Stimulated activated naive CD8-positive, alpha-beta T cell treated with anti-CD3 and anti-CD28 coated beads, Interleukin-15, Interleukin-2, amounts not matched to agents 100 ng/mL and 50 ng/mL, for 24 hours (primary cell): Measurements from ENCODE around the gene ANGEL2.
"Not testable (repeated sequence)": the region's sequence is repeated elsewhere in the genome, so short reads cannot be mapped to it uniquely, and the experiment has no call there.

ENCODE experiments used
- H3K27ac Mint-ChIP-seq: one replicate; pipeline ENCODE4 v1.8.0; 2021; ENCODE audit warnings: mild to moderate bottlenecking, mixed read lengths
- H3K27me3 Mint-ChIP-seq: one replicate; pipeline ENCODE4 v1.8.0; 2021; ENCODE audit warnings: mixed read lengths
- H3K36me3 Mint-ChIP-seq: one replicate; pipeline ENCODE4 v1.8.0; 2021; ENCODE audit warnings: low read depth, mixed read lengths
- H3K4me1 Mint-ChIP-seq: one replicate; pipeline ENCODE4 v1.8.0; 2021; ENCODE audit warnings: low read depth, mixed read lengths
- H3K4me3 Mint-ChIP-seq: one replicate; pipeline ENCODE4 v1.8.0; 2021; ENCODE audit warnings: mild to moderate bottlenecking, mixed read lengths
- H3K9me3 Mint-ChIP-seq: one replicate; pipeline ENCODE4 v1.8.0; 2021; ENCODE audit warnings: mixed read lengths

ANGEL2 gene

GRCh38 chr1:212974711-212975110 lies 41.0 kb downstream of the ANGEL2 start:
- Mint-ChIP-seq H3K9me3 (no peaks in the 10 kb centered on the region), H3K4me3 (no peak overlapping the region), H3K27me3 (peaks cover 5% of the 10 kb centered on the region), H3K27ac (no peak overlapping the region), H3K4me1 (peaks cover 9% of the 10 kb centered on the region), H3K36me3 (no peaks in the 10 kb centered on the region)

GRCh38 chr1:212973899-212974298 lies 41.8 kb downstream of the ANGEL2 start:
- Mint-ChIP-seq H3K27ac (no peak overlapping the region), H3K27me3 (peaks cover 8% of the 10 kb centered on the region), H3K4me3 (no peak overlapping the region), H3K9me3 (no peaks in the 10 kb centered on the region), H3K36me3 (no peaks in the 10 kb centered on the region), H3K4me1 (peaks cover 5% of the 10 kb centered on the region)

- H3K36me3 Mint-ChIP-seq = no peaks in the 10 kb centered on the region
- H3K27ac Mint-ChIP-seq = no peak overlapping the region
- no peak overlapping the region for H3K4me3 Mint-ChIP-seq
- peaks cover 3% of the 10 kb centered on the region for H3K4me1 Mint-ChIP-seq
- H3K9me3 Mint-ChIP-seq = no peaks in the 10 kb centered on the region
- peaks cover 10% of the 10 kb centered on the region for H3K27me3 Mint-ChIP-seq
Measured at GRCh38 chr1:212973426-212973825, 42.2 kb downstream of the ANGEL2 start.

- no peak overlapping the region for H3K27ac Mint-ChIP-seq
- H3K4me3 Mint-ChIP-seq = no peak overlapping the region
- H3K27me3 Mint-ChIP-seq = peaks cover 22% of the 10 kb centered on the region
- no peaks in the 10 kb centered on the region for H3K36me3 Mint-ChIP-seq
- H3K4me1 Mint-ChIP-seq = peaks cover 12% of the 10 kb centered on the region
- no peaks in the 10 kb centered on the region for H3K9me3 Mint-ChIP-seq
Measured at GRCh38 chr1:212971312-212971711, 44.4 kb downstream of the ANGEL2 start.

GRCh38 chr1:212970085-212970484 lies 45.6 kb downstream of the ANGEL2 start:
- Mint-ChIP-seq H3K36me3 (no peaks in the 10 kb centered on the region), H3K27me3 (peaks cover 26% of the 10 kb centered on the region), H3K4me1 (peaks cover 12% of the 10 kb centered on the region), H3K9me3 (no peaks in the 10 kb centered on the region), H3K27ac (no peak overlapping the region), H3K4me3 (no peak overlapping the region)

GRCh38 chr1:212968368-212968863 lies 47.3 kb downstream of the ANGEL2 start:
- Mint-ChIP-seq H3K27me3 (peaks cover 26% of the 10 kb centered on the region), H3K36me3 (no peaks in the 10 kb centered on the region), H3K4me3 (no peak overlapping the region), H3K9me3 (no peaks in the 10 kb centered on the region), H3K27ac (no peak overlapping the region), H3K4me1 (peaks cover 12% of the 10 kb centered on the region)

- Mint-ChIP-seq H3K4me1 (peaks cover 12% of the 10 kb centered on the region), H3K4me3 (no peak overlapping the region), H3K36me3 (no peaks in the 10 kb centered on the region), H3K27me3 (peaks cover 26% of the 10 kb centered on the region), H3K27ac (no peak overlapping the region), H3K9me3 (no peaks in the 10 kb centered on the region)
Measured at GRCh38 chr1:212967801-212968200, 47.9 kb downstream of the ANGEL2 start.

GRCh38 chr1:212966616-212967015 lies 49.1 kb downstream of the ANGEL2 start:
- Mint-ChIP-seq H3K4me3 (no peak overlapping the region), H3K36me3 (no peaks in the 10 kb centered on the region), H3K27me3 (peaks cover 33% of the 10 kb centered on the region), H3K27ac (no peak overlapping the region), H3K4me1 (peaks cover 12% of the 10 kb centered on the region), H3K9me3 (no peaks in the 10 kb centered on the region)

GRCh38 chr1:212964993-212965392 lies 50.7 kb downstream of the ANGEL2 start:
- not testable (repeated sequence) for H3K9me3 Mint-ChIP-seq, H3K4me3 Mint-ChIP-seq, H3K27ac Mint-ChIP-seq, H3K36me3 Mint-ChIP-seq
- Mint-ChIP-seq H3K27me3 (peaks cover 32% of the 10 kb centered on the region), H3K4me1 (peaks cover 12% of the 10 kb centered on the region)

GRCh38 chr1:212964102-212964501 lies 51.6 kb downstream of the ANGEL2 start:
- peaks cover 28% of the 10 kb centered on the region for H3K27me3 Mint-ChIP-seq
- peaks cover 12% of the 10 kb centered on the region for H3K4me1 Mint-ChIP-seq
- H3K4me3 Mint-ChIP-seq = no peak overlapping the region
- H3K27ac Mint-ChIP-seq = no peak overlapping the region
- no peaks in the 10 kb centered on the region for H3K9me3 Mint-ChIP-seq
- H3K36me3 Mint-ChIP-seq = no peaks in the 10 kb centered on the region

GRCh38 chr1:212962509-212962908 lies 53.2 kb downstream of the ANGEL2 start:
- H3K4me3 Mint-ChIP-seq = no peak overlapping the region
- H3K27me3 Mint-ChIP-seq = peaks cover 24% of the 10 kb centered on the region
- no peaks in the 10 kb centered on the region for H3K36me3 Mint-ChIP-seq
- no peak overlapping the region for H3K27ac Mint-ChIP-seq
- H3K9me3 Mint-ChIP-seq = no peaks in the 10 kb centered on the region
- peaks cover under 1% of the 10 kb centered on the region for H3K4me1 Mint-ChIP-seq

GRCh38 chr1:212960932-212961331 lies 54.7 kb downstream of the ANGEL2 start:
- peaks cover 29% of the 10 kb centered on the region for H3K27me3 Mint-ChIP-seq
- no peaks in the 10 kb centered on the region for H3K36me3 Mint-ChIP-seq
- no peaks in the 10 kb centered on the region for H3K4me1 Mint-ChIP-seq
- H3K4me3 Mint-ChIP-seq = no peak overlapping the region
- H3K9me3 Mint-ChIP-seq = no peaks in the 10 kb centered on the region
- no peak overlapping the region for H3K27ac Mint-ChIP-seq

GRCh38 chr1:212959266-212960220 lies 56.1 kb downstream of the ANGEL2 start:
- no peaks in the 10 kb centered on the region for H3K36me3 Mint-ChIP-seq
- H3K27ac Mint-ChIP-seq = no peak overlapping the region
- H3K4me1 Mint-ChIP-seq = no peaks in the 10 kb centered on the region
- no peak overlapping the region for H3K4me3 Mint-ChIP-seq
- peaks cover 31% of the 10 kb centered on the region for H3K27me3 Mint-ChIP-seq
- H3K9me3 Mint-ChIP-seq = no peaks in the 10 kb centered on the region

- Mint-ChIP-seq H3K4me3 (no peak overlapping the region), H3K9me3 (no peaks in the 10 kb centered on the region), H3K36me3 (no peaks in the 10 kb centered on the region), H3K27me3 (peaks cover 44% of the 10 kb centered on the region), H3K27ac (no peak overlapping the region), H3K4me1 (no peaks in the 10 kb centered on the region)
Measured at GRCh38 chr1:212958175-212958574, 57.5 kb downstream of the ANGEL2 start.

- Mint-ChIP-seq H3K36me3 (no peaks in the 10 kb centered on the region), H3K4me3 (no peak overlapping the region), H3K9me3 (no peaks in the 10 kb centered on the region), H3K27ac (no peak overlapping the region), H3K4me1 (no peaks in the 10 kb centered on the region), H3K27me3 (peaks cover 50% of the 10 kb centered on the region)
Measured at GRCh38 chr1:212957546-212957945, 58.1 kb downstream of the ANGEL2 start.
